PC-9 (cell line): ENCODE results near the gene BRF1. TPM values are rescaled to one million over a fixed set of nuclear protein-coding genes. Genes with fewer than 3 reads are reported as not detected.

Experiments
- Bru-seq: library from RNA; stranded (reverse); fragments of 400-500 nt; gene quantifications from one replicate; lab custom pipeline; 2021; lab: Mats Ljungman, UMichigan
- BruChase-seq, 2 experiments: library from RNA; stranded (reverse); fragments of 400-500 nt; gene quantifications; one replicate each; lab custom pipeline; 2021; lab: Mats Ljungman, UMichigan
- BruUV-seq: library from RNA; stranded (reverse); fragments of 400-500 nt; replicated peaks from 2 replicates; lab custom pipeline; 2021; lab: Mats Ljungman, UMichigan
- CTCF ChIA-PET: fragments of 300-600 bp; sonication (Branson Sonifier 250); formaldehyde crosslinking; loops from one replicate; lab custom pipeline; 2022; ENCODE audit warnings: antibody characterized with exemption; lab: Charles Lee
- POLR2A ChIA-PET: fragments of 300-600 bp; sonication (Branson Sonifier 250); formaldehyde crosslinking; loops from one replicate; lab custom pipeline; 2022; ENCODE audit warnings: antibody characterized with exemption; ENCODE audit not compliant: unreplicated experiment; lab: Charles Lee
- DNase-seq, 2 experiments: peaks; one replicate each; pipeline versions ENCODE4 v3.0.0 to v3.0.0-alpha.2; 2015 to 2022; ENCODE audit warnings: mixed read lengths in 1 of 2
- H2AFZ ChIP-seq: fragments of 200-600 bp; sonication (generic); 2 replicates; pipeline ENCODE4 v1.8.1; 2017; ENCODE audit warnings: antibody characterized with exemption
- H3F3A ChIP-seq: fragments of 200-600 bp; sonication (generic); 2 replicates; pipeline ENCODE4 v1.8.1; 2017; ENCODE audit warnings: antibody characterized with exemption, mild to moderate bottlenecking, low read depth; ENCODE audit not compliant: insufficient read depth
- H3K27ac ChIP-seq: fragments of 200-600 bp; sonication (generic); 2 replicates; pipeline ENCODE4 v1.6.1; 2016; ENCODE audit warnings: mixed run types
- H3K27me3 ChIP-seq: fragments of 200-600 bp; sonication (generic); 2 replicates; pipeline ENCODE4 v1.6.1; 2016; ENCODE audit warnings: low read depth, mixed run types; ENCODE audit not compliant: insufficient read depth
- H3K36me3 ChIP-seq: fragments of 200-600 bp; sonication (generic); 2 replicates; pipeline ENCODE4 v1.6.1; 2016; ENCODE audit warnings: low read depth, mixed run types
- H3K4me1 ChIP-seq: fragments of 200-600 bp; sonication (generic); replicated peaks from 2 replicates; pipeline ENCODE4 v1.6.1; 2016; ENCODE audit warnings: mixed run types; ENCODE audit not compliant: insufficient read depth
- H3K4me2 ChIP-seq: fragments of 200-600 bp; sonication (generic); 2 replicates; pipeline ENCODE4 v1.6.1; 2017; ENCODE audit warnings: mixed run types
- H3K4me3 ChIP-seq: fragments of 200-600 bp; sonication (generic); 2 replicates; pipeline ENCODE4 v1.6.1; 2016; ENCODE audit warnings: mixed run types
- H3K79me2 ChIP-seq: fragments of 200-600 bp; sonication (generic); 2 replicates; pipeline ENCODE4 v1.6.1; 2017; ENCODE audit warnings: low read depth, mixed run types
- H3K9me2 ChIP-seq: fragments of 200-600 bp; sonication (generic); 2 replicates; pipeline ENCODE4 v1.8.1; 2017; ENCODE audit warnings: mild to moderate bottlenecking; ENCODE audit not compliant: insufficient read depth
- H3K9me3 ChIP-seq: fragments of 200-600 bp; sonication (generic); 2 replicates; pipeline ENCODE4 v1.8.1; 2016; ENCODE audit warnings: low read depth; ENCODE audit not compliant: insufficient read depth
- H4K20me1 ChIP-seq: fragments of 200-600 bp; sonication (generic); 2 replicates; pipeline ENCODE4 v1.8.1; 2017; ENCODE audit not compliant: insufficient read depth
- EZH2 ChIP-seq: fragments of 200-600 bp; sonication (generic); IDR thresholded peaks from 2 replicates; pipeline ENCODE4 v1.8.0; 2017; ENCODE audit warnings: antibody characterized with exemption, low read depth
- intact Hi-C: fragments of 100-400 bp; cut with micrococcal nuclease; formaldehyde crosslinking; loops from one replicate; pipeline ENCODE4 v1.10.0; 2022; ENCODE audit not compliant: unreplicated experiment
- long read RNA-seq: library from polyadenylated mRNA; stranded (forward); transcript quantifications from one replicate; pipeline ENCODE4 v2.0.0, GENCODE V29; 2022
- total RNA-seq: library from RNA; stranded (reverse); gene quantifications from 2 replicates; pipeline ENCODE4 v1.2.3, GENCODE V29; 2021
- TF ChIP-seq, protein P1 (sequence below): fragments of 200-600 bp; sonication (generic); conservative IDR thresholded peaks from 2 replicates; pipeline ENCODE4 v1.6.1; 2017; ENCODE audit warnings: mixed run types, antibody characterized with exemption, mild to moderate bottlenecking, moderate library complexity

BRF1 gene, protein sequence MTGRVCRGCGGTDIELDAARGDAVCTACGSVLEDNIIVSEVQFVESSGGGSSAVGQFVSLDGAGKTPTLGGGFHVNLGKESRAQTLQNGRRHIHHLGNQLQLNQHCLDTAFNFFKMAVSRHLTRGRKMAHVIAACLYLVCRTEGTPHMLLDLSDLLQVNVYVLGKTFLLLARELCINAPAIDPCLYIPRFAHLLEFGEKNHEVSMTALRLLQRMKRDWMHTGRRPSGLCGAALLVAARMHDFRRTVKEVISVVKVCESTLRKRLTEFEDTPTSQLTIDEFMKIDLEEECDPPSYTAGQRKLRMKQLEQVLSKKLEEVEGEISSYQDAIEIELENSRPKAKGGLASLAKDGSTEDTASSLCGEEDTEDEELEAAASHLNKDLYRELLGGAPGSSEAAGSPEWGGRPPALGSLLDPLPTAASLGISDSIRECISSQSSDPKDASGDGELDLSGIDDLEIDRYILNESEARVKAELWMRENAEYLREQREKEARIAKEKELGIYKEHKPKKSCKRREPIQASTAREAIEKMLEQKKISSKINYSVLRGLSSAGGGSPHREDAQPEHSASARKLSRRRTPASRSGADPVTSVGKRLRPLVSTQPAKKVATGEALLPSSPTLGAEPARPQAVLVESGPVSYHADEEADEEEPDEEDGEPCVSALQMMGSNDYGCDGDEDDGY
- total RNA-seq = 24.8 and 31.2 TPM in 2 replicates
- percentile 49 among the genes with signal in this experiment for Bru-seq, nascent RNA
- percentile 55 among the genes with signal in this experiment for BruChase-seq, experiment 1, labeled RNA remaining after a 2-hour chase
- BruChase-seq, experiment 2, labeled RNA remaining after a 6-hour chase = percentile 55 among the genes with signal in this experiment
- long read RNA-seq, transcript BRF1-211 (18 exons, 3,358 nt) = major isoform, 5 of 12 reads
- long read RNA-seq, partial matches to known transcripts = 2 of 12 reads
- long read RNA-seq, other reads (novel, unspliced or antisense) = 4 of 12 reads

DNA sequence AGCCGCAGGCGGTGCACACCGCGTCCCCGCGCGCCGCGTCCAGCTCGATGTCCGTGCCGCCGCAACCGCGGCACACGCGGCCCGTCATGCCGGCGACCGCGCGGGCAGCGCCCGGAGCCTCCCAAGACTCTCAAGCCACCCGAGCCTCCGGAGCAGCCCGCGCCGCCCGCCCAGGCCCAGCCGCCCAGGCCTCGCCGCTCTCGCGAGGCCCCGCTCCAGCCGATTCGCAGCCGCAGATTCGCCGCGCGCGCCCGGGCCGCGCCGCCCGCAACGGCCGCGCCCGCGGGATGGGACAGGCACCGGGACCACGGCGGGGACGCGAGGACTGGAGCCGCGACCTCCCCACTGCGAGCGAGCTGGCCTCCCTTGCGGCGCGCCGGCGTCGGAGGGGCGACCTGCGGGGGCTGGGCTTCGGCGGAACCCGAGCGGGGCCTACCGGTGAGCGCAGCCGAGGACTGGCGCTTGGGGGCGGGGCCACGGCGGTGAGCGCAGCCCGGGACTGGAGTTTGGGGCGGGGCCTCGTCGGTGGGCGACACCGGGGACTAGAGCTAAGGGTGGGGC is at the start of gene BRF1:
BRF1 (minus strand) TSS at position 460 of the 561 bp plus-strand sequence; CDS start at position 88, 372 bp downstream.
- Histone ChIP-seq H3K27me3 (no peaks in the 10 kb centered on the region), H3F3A (peaks cover 14% of the 10 kb centered on the region; the same call in 1 of the 2 replicates), H3K36me3 (no peaks in the 10 kb centered on the region), H3K79me2 (peaks cover 47% of the 10 kb centered on the region), H3K4me3 (peak within 1 kb of the TSS; percentile 82), H3K9me2 (no peaks in the 10 kb centered on the region), H2AFZ (peak within 1 kb of the TSS; percentile 89), H3K27ac (peak within 1 kb of the TSS; percentile 55), H3K4me1 (peaks cover 9% of the 10 kb centered on the region), H3K4me2 (peak within 1 kb of the TSS; percentile 86), H4K20me1 (peaks cover 13% of the 10 kb centered on the region; the same call in 1 of the 2 replicates), H3K9me3 (no peaks in the 10 kb centered on the region)
- no peak for TF ChIP-seq EZH2
- TF ChIP-seq, protein P1, sequence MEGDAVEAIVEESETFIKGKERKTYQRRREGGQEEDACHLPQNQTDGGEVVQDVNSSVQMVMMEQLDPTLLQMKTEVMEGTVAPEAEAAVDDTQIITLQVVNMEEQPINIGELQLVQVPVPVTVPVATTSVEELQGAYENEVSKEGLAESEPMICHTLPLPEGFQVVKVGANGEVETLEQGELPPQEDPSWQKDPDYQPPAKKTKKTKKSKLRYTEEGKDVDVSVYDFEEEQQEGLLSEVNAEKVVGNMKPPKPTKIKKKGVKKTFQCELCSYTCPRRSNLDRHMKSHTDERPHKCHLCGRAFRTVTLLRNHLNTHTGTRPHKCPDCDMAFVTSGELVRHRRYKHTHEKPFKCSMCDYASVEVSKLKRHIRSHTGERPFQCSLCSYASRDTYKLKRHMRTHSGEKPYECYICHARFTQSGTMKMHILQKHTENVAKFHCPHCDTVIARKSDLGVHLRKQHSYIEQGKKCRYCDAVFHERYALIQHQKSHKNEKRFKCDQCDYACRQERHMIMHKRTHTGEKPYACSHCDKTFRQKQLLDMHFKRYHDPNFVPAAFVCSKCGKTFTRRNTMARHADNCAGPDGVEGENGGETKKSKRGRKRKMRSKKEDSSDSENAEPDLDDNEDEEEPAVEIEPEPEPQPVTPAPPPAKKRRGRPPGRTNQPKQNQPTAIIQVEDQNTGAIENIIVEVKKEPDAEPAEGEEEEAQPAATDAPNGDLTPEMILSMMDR = no peak
- DNase-seq = peak; percentile 80 to 94
- POLR2A ChIA-PET = interaction anchor here (0.6 to 1.0 kb wide), 2 partner anchors 10 to 14 kb away, joined by 3 to 16 read pairs; partner anchors contain the start of gene PACS2
- intact Hi-C loops = loop anchor here (5.0 kb wide), 2 partner anchors 182 to 328 kb away; no protein-coding TSS in a partner anchor
- BruUV-seq = no TSS peak
- CTCF ChIA-PET = interaction anchor here (0.6 kb wide), 1 partner anchor 212 kb away, joined by 3 read pairs; no protein-coding TSS in a partner anchor

DNA sequence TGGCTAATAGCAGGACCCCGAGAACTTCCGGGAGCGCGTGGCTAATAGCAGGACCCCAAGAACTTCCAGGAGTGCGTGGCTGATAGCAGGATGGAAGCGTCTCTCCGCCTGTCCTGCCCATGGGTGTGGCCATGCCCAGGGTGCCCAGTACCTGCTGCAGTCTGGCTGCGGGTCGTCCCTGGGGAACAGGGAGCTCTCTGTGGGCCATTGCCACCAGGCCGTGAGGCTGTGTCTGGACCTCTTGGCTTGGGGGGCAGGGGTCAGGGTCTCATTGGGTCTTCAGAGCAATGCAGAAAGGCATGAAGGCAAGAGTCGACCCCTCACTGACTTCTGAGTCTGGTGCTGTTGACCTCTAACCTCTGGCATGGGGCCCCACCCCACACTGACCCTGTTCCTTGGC is 49.2 kb upstream of the BRF1 start:
- no peaks in the 10 kb centered on the region for H3K79me2 ChIP-seq
- no TSS peak for BruUV-seq
- TF ChIP-seq, protein P1 = no peak
- no peak for TF ChIP-seq EZH2
- no peaks in the 10 kb centered on the region for H3K4me1 ChIP-seq
- intact Hi-C loops = loop anchor here (5.0 kb wide), 2 partner anchors 148 to 683 kb away; no protein-coding TSS in a partner anchor
- DNase-seq = no peak
- CTCF ChIA-PET = no interaction called here
- no peak overlapping the region for H3K4me3 ChIP-seq
- H3K9me2 ChIP-seq = no peaks in the 10 kb centered on the region
- H3K27me3 ChIP-seq = no peaks in the 10 kb centered on the region
- POLR2A ChIA-PET = no interaction called here
- H4K20me1 ChIP-seq = no peaks in the 10 kb centered on the region
- H3K36me3 ChIP-seq = no peaks in the 10 kb centered on the region
- no peak overlapping the region for H3K4me2 ChIP-seq
- peaks cover 10% of the 10 kb centered on the region for H3F3A ChIP-seq
- no peaks in the 10 kb centered on the region for H3K9me3 ChIP-seq
- H2AFZ ChIP-seq = no peak overlapping the region
- H3K27ac ChIP-seq = no peak overlapping the region
